ENCODE results near the gene NPAS3.

NPAS3 gene

GRCh38 chr14:33123281-33123680, 184.6 kb downstream of the NPAS3 start:
- Histone ChIP-seq H3K36me3 (ENCODE audit: control insufficient read depth, insufficient read depth, low read length) (no peaks in the 10 kb centered on the region), H3K27me3 (ENCODE audit: control insufficient read depth, insufficient read depth, low read length) (no peaks in the 10 kb centered on the region), H3K4me1 (ENCODE audit: control insufficient read depth, insufficient read depth, low read length) (no peaks in the 10 kb centered on the region), H3K27ac (ENCODE audit: low read depth, low read length) (no peak overlapping the region), H3K9me3 (ENCODE audit: control insufficient read depth, insufficient read depth, low read depth, low read length) (no peaks in the 10 kb centered on the region), H3K4me3 (ENCODE audit: low read depth, low read length) (no peak overlapping the region), H3K9ac (ENCODE audit: low read length) (no peak overlapping the region)

GRCh38 chr14:33126433-33126832, 187.8 kb downstream of the NPAS3 start:
- no peak overlapping the region for H3K9ac ChIP-seq (ENCODE audit: low read length)
- H3K27me3 ChIP-seq (ENCODE audit: control insufficient read depth, insufficient read depth, low read length) = no peaks in the 10 kb centered on the region
- H3K9me3 ChIP-seq (ENCODE audit: control insufficient read depth, insufficient read depth, low read depth, low read length) = no peaks in the 10 kb centered on the region
- H3K4me3 ChIP-seq (ENCODE audit: low read depth, low read length) = no peak overlapping the region
- H3K27ac ChIP-seq (ENCODE audit: low read depth, low read length) = no peak overlapping the region
- no peaks in the 10 kb centered on the region for H3K36me3 ChIP-seq (ENCODE audit: control insufficient read depth, insufficient read depth, low read length)
- H3K4me1 ChIP-seq (ENCODE audit: control insufficient read depth, insufficient read depth, low read length) = no peaks in the 10 kb centered on the region

- H3K9ac ChIP-seq (ENCODE audit: low read length) = no peak overlapping the region
- H3K4me3 ChIP-seq (ENCODE audit: low read depth, low read length) = no peak overlapping the region
- H3K27me3 ChIP-seq (ENCODE audit: control insufficient read depth, insufficient read depth, low read length) = no peaks in the 10 kb centered on the region
- H3K36me3 ChIP-seq (ENCODE audit: control insufficient read depth, insufficient read depth, low read length) = no peaks in the 10 kb centered on the region
- no peaks in the 10 kb centered on the region for H3K4me1 ChIP-seq (ENCODE audit: control insufficient read depth, insufficient read depth, low read length)
- H3K9me3 ChIP-seq (ENCODE audit: control insufficient read depth, insufficient read depth, low read depth, low read length) = no peaks in the 10 kb centered on the region
- no peak overlapping the region for H3K27ac ChIP-seq (ENCODE audit: low read depth, low read length)
Observed at GRCh38 chr14:33127531-33127930, 188.9 kb downstream of the NPAS3 start.

GRCh38 chr14:33131801-33132200, 193.1 kb downstream of the NPAS3 start:
- Histone ChIP-seq H3K4me3 (ENCODE audit: low read depth, low read length) (no peak overlapping the region), H3K9me3 (ENCODE audit: control insufficient read depth, insufficient read depth, low read depth, low read length) (no peaks in the 10 kb centered on the region), H3K9ac (ENCODE audit: low read length) (no peak overlapping the region), H3K27ac (ENCODE audit: low read depth, low read length) (no peak overlapping the region), H3K4me1 (ENCODE audit: control insufficient read depth, insufficient read depth, low read length) (peaks cover 19% of the 10 kb centered on the region), H3K27me3 (ENCODE audit: control insufficient read depth, insufficient read depth, low read length) (no peaks in the 10 kb centered on the region), H3K36me3 (ENCODE audit: control insufficient read depth, insufficient read depth, low read length) (no peaks in the 10 kb centered on the region)

GRCh38 chr14:33134162-33134561, 195.5 kb downstream of the NPAS3 start:
- no peaks in the 10 kb centered on the region for H3K36me3 ChIP-seq (ENCODE audit: control insufficient read depth, insufficient read depth, low read length)
- H3K4me3 ChIP-seq (ENCODE audit: low read depth, low read length) = no peak overlapping the region; the same call in 1 of the 2 replicates
- H3K9me3 ChIP-seq (ENCODE audit: control insufficient read depth, insufficient read depth, low read depth, low read length) = no peaks in the 10 kb centered on the region
- H3K27me3 ChIP-seq (ENCODE audit: control insufficient read depth, insufficient read depth, low read length) = no peaks in the 10 kb centered on the region
- no peak overlapping the region for H3K27ac ChIP-seq (ENCODE audit: low read depth, low read length)
- peaks cover 19% of the 10 kb centered on the region for H3K4me1 ChIP-seq (ENCODE audit: control insufficient read depth, insufficient read depth, low read length)
- no peak overlapping the region for H3K9ac ChIP-seq (ENCODE audit: low read length)

GRCh38 chr14:33134975-33135374, 196.3 kb downstream of the NPAS3 start:
- H3K9ac ChIP-seq (ENCODE audit: low read length) = no peak overlapping the region
- H3K27ac ChIP-seq (ENCODE audit: low read depth, low read length) = no peak overlapping the region
- no peaks in the 10 kb centered on the region for H3K36me3 ChIP-seq (ENCODE audit: control insufficient read depth, insufficient read depth, low read length)
- H3K4me3 ChIP-seq (ENCODE audit: low read depth, low read length) = no peak overlapping the region
- H3K27me3 ChIP-seq (ENCODE audit: control insufficient read depth, insufficient read depth, low read length) = no peaks in the 10 kb centered on the region
- peaks cover 19% of the 10 kb centered on the region for H3K4me1 ChIP-seq (ENCODE audit: control insufficient read depth, insufficient read depth, low read length)
- no peaks in the 10 kb centered on the region for H3K9me3 ChIP-seq (ENCODE audit: control insufficient read depth, insufficient read depth, low read depth, low read length)

GRCh38 chr14:33150666-33151428, 212.2 kb downstream of the NPAS3 start:
- no peaks in the 10 kb centered on the region for H3K9me3 ChIP-seq (ENCODE audit: control insufficient read depth, insufficient read depth, low read depth, low read length)
- no peak overlapping the region for H3K27ac ChIP-seq (ENCODE audit: low read depth, low read length)
- H3K9ac ChIP-seq (ENCODE audit: low read length) = no peak overlapping the region

GRCh38 chr14:33163109-33163508, 224.4 kb downstream of the NPAS3 start:
- no peak overlapping the region for H3K4me3 ChIP-seq (ENCODE audit: low read depth, low read length)
- H3K9me3 ChIP-seq (ENCODE audit: control insufficient read depth, insufficient read depth, low read depth, low read length) = no peaks in the 10 kb centered on the region
- peaks cover 8% of the 10 kb centered on the region; the same call in 1 of the 2 replicates for H3K4me1 ChIP-seq (ENCODE audit: control insufficient read depth, insufficient read depth, low read length)
- no peaks in the 10 kb centered on the region for H3K36me3 ChIP-seq (ENCODE audit: control insufficient read depth, insufficient read depth, low read length)
- no peak overlapping the region for H3K9ac ChIP-seq (ENCODE audit: low read length)
- H3K27me3 ChIP-seq (ENCODE audit: control insufficient read depth, insufficient read depth, low read length) = no peaks in the 10 kb centered on the region
- H3K27ac ChIP-seq (ENCODE audit: low read depth, low read length) = no peak overlapping the region

More at GRCh38 chr14:33150666-33151428, 212.2 kb downstream of the NPAS3 start:
- Histone ChIP-seq H3K36me3 (ENCODE audit: control insufficient read depth, insufficient read depth, low read length) (no peaks in the 10 kb centered on the region), H3K4me3 (ENCODE audit: low read depth, low read length) (no peak overlapping the region), H3K27me3 (ENCODE audit: control insufficient read depth, insufficient read depth, low read length) (no peaks in the 10 kb centered on the region), H3K4me1 (ENCODE audit: control insufficient read depth, insufficient read depth, low read length) (no peaks in the 10 kb centered on the region)

GRCh38 chr14:33163600-33163999, 224.9 kb downstream of the NPAS3 start:
- H3K4me3 ChIP-seq (ENCODE audit: low read depth, low read length) = no peak overlapping the region
- H3K27ac ChIP-seq (ENCODE audit: low read depth, low read length) = no peak overlapping the region
- H3K36me3 ChIP-seq (ENCODE audit: control insufficient read depth, insufficient read depth, low read length) = no peaks in the 10 kb centered on the region
- H3K9me3 ChIP-seq (ENCODE audit: control insufficient read depth, insufficient read depth, low read depth, low read length) = no peaks in the 10 kb centered on the region
- peaks cover 8% of the 10 kb centered on the region; the same call in 1 of the 2 replicates for H3K4me1 ChIP-seq (ENCODE audit: control insufficient read depth, insufficient read depth, low read length)
- no peaks in the 10 kb centered on the region for H3K27me3 ChIP-seq (ENCODE audit: control insufficient read depth, insufficient read depth, low read length)
- H3K9ac ChIP-seq (ENCODE audit: low read length) = no peak overlapping the region

GRCh38 chr14:33165144-33165925, 226.7 kb downstream of the NPAS3 start:
- Histone ChIP-seq H3K4me1 (ENCODE audit: control insufficient read depth, insufficient read depth, low read length) (peaks cover 8% of the 10 kb centered on the region; the same call in 1 of the 2 replicates), H3K9ac (ENCODE audit: low read length) (no peak overlapping the region), H3K4me3 (ENCODE audit: low read depth, low read length) (no peak overlapping the region), H3K36me3 (ENCODE audit: control insufficient read depth, insufficient read depth, low read length) (no peaks in the 10 kb centered on the region), H3K27ac (ENCODE audit: low read depth, low read length) (no peak overlapping the region), H3K9me3 (ENCODE audit: control insufficient read depth, insufficient read depth, low read depth, low read length) (no peaks in the 10 kb centered on the region), H3K27me3 (ENCODE audit: control insufficient read depth, insufficient read depth, low read length) (no peaks in the 10 kb centered on the region)

- Histone ChIP-seq H3K27me3 (ENCODE audit: control insufficient read depth, insufficient read depth, low read length) (no peaks in the 10 kb centered on the region), H3K9me3 (ENCODE audit: control insufficient read depth, insufficient read depth, low read depth, low read length) (no peaks in the 10 kb centered on the region), H3K4me3 (ENCODE audit: low read depth, low read length) (no peak overlapping the region), H3K36me3 (ENCODE audit: control insufficient read depth, insufficient read depth, low read length) (no peaks in the 10 kb centered on the region), H3K4me1 (ENCODE audit: control insufficient read depth, insufficient read depth, low read length) (peaks cover 8% of the 10 kb centered on the region; the same call in 1 of the 2 replicates), H3K27ac (ENCODE audit: low read depth, low read length) (no peak overlapping the region), H3K9ac (ENCODE audit: low read length) (no peak overlapping the region)
Observed at GRCh38 chr14:33165926-33166289, 227.2 kb downstream of the NPAS3 start.

All from HUES6 (cell line).